Measurements from ENCODE around the gene WDR4. TPM values are rescaled to one million over a fixed set of nuclear protein-coding genes. Genes with fewer than 3 reads are reported as not detected.
A peak's percentile ranks its signal among the peaks of the same experiment; 100 is the strongest.
"Not testable (repeated sequence)": the region's sequence is repeated elsewhere in the genome, so short reads cannot be mapped to it uniquely, and the experiment has no call there.

Gene WDR4
- total RNA-seq, 4 donors from 2014 or later = 12.8 to 51.2 (median 26.3) TPM

DNA sequence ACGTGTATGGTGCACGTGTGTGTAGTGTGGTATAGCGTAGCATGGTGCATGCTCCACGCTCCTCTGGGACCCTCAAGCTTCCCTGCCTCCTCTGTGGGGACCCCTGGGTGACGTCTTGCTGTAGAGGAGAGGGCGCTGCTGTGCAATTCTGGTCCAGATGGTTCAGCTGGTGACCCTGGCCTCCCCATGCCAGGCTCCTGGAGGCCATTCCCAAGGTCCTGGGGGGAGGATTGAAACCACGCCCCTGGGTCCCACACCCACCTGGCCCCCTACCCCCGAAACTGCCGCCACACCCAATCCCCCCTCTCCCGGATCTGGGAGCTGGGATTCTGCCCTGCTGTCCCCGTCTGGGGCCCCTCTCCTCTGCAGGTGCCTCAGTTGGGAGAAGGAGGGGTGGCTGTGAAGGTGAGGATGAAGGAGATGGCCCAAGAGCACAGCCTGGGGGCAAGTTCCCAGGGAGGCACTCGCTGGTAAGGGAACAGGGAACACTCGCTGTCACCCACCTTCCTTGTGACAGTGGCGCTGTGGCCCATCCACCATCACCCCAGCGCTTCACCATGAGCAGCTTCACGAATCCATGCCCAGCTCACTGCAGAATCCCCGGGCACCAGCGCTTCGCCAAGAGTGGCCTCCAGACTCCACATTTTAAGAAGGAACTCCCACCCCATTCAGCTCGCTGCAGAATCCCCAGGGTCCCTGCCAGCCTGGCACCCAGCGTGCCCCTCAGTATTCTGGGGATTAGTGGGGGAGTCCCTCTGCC lies 38.0 kb downstream of the WDR4 start:
- H3K27me3 ChIP-seq = no peaks in the 10 kb centered on the region
- H3K27ac ChIP-seq = no peak overlapping the region
- DNase-seq = peak in 2 of 3 donors; percentile 31 to 40
- TF ChIP-seq POLR2A (IDR thresholded peaks at IDR 0.05) = no peak
- TF ChIP-seq, protein P1, sequence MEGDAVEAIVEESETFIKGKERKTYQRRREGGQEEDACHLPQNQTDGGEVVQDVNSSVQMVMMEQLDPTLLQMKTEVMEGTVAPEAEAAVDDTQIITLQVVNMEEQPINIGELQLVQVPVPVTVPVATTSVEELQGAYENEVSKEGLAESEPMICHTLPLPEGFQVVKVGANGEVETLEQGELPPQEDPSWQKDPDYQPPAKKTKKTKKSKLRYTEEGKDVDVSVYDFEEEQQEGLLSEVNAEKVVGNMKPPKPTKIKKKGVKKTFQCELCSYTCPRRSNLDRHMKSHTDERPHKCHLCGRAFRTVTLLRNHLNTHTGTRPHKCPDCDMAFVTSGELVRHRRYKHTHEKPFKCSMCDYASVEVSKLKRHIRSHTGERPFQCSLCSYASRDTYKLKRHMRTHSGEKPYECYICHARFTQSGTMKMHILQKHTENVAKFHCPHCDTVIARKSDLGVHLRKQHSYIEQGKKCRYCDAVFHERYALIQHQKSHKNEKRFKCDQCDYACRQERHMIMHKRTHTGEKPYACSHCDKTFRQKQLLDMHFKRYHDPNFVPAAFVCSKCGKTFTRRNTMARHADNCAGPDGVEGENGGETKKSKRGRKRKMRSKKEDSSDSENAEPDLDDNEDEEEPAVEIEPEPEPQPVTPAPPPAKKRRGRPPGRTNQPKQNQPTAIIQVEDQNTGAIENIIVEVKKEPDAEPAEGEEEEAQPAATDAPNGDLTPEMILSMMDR (IDR thresholded peaks at IDR 0.05) = no peak
- H3K9me3 ChIP-seq = no peaks in the 10 kb centered on the region
- H3K4me1 ChIP-seq = no peaks in the 10 kb centered on the region
- H3K36me3 ChIP-seq = peaks cover 0 to 52% (median 0%) of the 10 kb centered on the region in 3 donors
- H3K4me3 ChIP-seq = no peak overlapping the region

- no peak for TF ChIP-seq POLR2A (IDR thresholded peaks at IDR 0.05)
- TF ChIP-seq, protein P1 (IDR thresholded peaks at IDR 0.05) = no peak
- Histone ChIP-seq H3K36me3 (peaks cover 0 to 44% (median 0%) of the 10 kb centered on the region in 3 donors), H3K27me3 (no peaks in the 10 kb centered on the region), H3K4me1 (no peaks in the 10 kb centered on the region), H3K9me3 (no peaks in the 10 kb centered on the region), H3K4me3 (no peak overlapping the region), H3K27ac (no peak overlapping the region)
- peak in 1 of 3 donors; percentile 8 for DNase-seq
These were observed 38.8 kb downstream of the WDR4 start for GRCh38 chr21:42840411-42841155.

DNA sequence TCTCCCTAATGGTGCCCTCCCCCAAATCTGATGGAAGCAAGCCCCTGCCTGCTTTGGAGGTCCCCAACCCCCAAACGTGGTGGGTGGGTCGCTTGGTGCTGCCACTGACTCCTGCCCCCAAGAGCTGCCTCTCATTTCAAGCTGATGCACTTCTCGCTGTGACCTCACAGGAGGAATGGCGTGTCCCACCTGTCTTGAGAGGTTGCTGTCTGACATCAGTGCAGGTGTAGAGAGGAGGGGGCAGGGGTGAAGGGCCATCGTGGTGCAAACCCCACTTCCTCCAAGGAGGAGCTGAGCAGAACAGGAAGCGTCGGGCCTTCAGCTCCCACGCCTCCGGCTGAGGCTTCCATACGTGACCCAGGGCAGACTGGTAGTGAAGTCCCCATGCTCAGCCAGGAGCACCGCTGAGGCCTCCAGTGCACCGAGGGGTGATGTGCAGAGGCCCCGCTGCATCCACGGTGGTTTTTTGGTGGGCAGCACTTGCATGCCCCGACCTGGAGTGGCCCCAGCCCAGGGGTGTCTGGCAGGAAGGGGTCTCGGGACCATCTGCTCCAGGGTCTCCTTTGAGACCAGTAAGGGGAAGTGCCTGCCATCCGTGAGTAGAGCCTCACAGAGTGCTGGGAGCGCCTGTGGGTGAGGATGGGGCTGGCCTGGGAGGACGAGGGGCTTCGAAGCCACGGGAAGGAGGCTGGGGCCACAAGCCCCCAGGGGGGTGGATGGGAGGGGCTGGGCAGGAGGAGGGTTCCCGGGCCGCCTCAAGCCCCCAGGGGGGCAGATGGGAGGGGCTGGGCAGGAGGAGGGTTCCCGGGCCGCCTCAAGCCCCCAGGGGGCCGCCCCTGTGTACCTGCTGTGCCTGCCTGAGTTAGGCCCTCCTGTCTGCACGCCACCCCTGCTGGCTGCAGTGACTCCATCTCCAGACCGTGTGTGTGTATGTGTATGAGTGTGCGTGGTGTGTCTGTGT lies 39.8 kb downstream of the WDR4 start:
- Histone ChIP-seq H3K27me3 (no peaks in the 10 kb centered on the region), H3K9me3 (no peaks in the 10 kb centered on the region), H3K36me3 (peaks cover 0 to 35% (median 0%) of the 10 kb centered on the region in 3 donors), H3K4me3 (no peak overlapping the region), H3K27ac (no peak overlapping the region), H3K4me1 (no peaks in the 10 kb centered on the region)
- DNase-seq = peak in 2 of 3 donors; percentile 34 to 41
- no peak for TF ChIP-seq POLR2A (IDR thresholded peaks at IDR 0.05)
- TF ChIP-seq, protein P1 (IDR thresholded peaks at IDR 0.05) = no peak

- DNase-seq = peak in 1 of 3 donors; percentile 1
- H3K36me3 ChIP-seq = peaks cover 0 to 31% (median 0%) of the 10 kb centered on the region in 3 donors
- not testable (repeated sequence) for H3K27me3 ChIP-seq, H3K4me3 ChIP-seq, H3K27ac ChIP-seq, H3K4me1 ChIP-seq, H3K9me3 ChIP-seq
These were observed 41.1 kb downstream of the WDR4 start for GRCh38 chr21:42838212-42838690.

- H3K4me3 ChIP-seq = no peak overlapping the region
- peak; percentile 9 to 37 (median 36) for DNase-seq
- no peaks in the 10 kb centered on the region for H3K9me3 ChIP-seq
- H3K27me3 ChIP-seq = no peaks in the 10 kb centered on the region
- H3K4me1 ChIP-seq = peaks cover 0 to 6% (median 2%) of the 10 kb centered on the region in 4 donors
- peaks cover 0 to 26% (median 0%) of the 10 kb centered on the region in 3 donors for H3K36me3 ChIP-seq
- no peak overlapping the region for H3K27ac ChIP-seq
- no peak for TF ChIP-seq POLR2A (IDR thresholded peaks at IDR 0.05)
- TF ChIP-seq, protein P1 (IDR thresholded peaks at IDR 0.05) = no peak
These were observed 41.7 kb downstream of the WDR4 start for GRCh38 chr21:42837421-42838211.
